ENCODE data around the gene ANAPC1. TPM values are rescaled to one million over a fixed set of nuclear protein-coding genes. Genes with fewer than 3 reads are reported as not detected.

Gene ANAPC1
- 27.8 TPM for polyA plus RNA-seq (2012; ENCODE audit: insufficient read depth, insufficient read length, low read depth)

- Histone ChIP-seq H3K4me3 (ENCODE audit: low read depth, low read length) (peak within 1 kb of the TSS; percentile 89), H3K27me3 (no peaks in the 10 kb centered on the region), H3K4me1 (no peaks in the 10 kb centered on the region), H3K36me3 (no peaks in the 10 kb centered on the region), H3K9me3 (no peaks in the 10 kb centered on the region)
- peak; percentile 86 for DNase-seq
- TF ChIP-seq CTCF (IDR thresholded peaks at IDR 0.05; ENCODE audit: low read depth, low read length): no peak
Observed at GRCh38 chr2:111883661-111884591, at the start of gene ANAPC1. Gene ANAPC1, minus strand, starts transcription at chr2:111884193. Its CDS starts 3,368 bp downstream, at chr2:111880825.

- DNase-seq: no peak
- no peaks in the 10 kb centered on the region for H3K27me3 ChIP-seq
- H3K36me3 ChIP-seq: no peaks in the 10 kb centered on the region
- no peaks in the 10 kb centered on the region for H3K4me1 ChIP-seq
- no peak overlapping the region for H3K4me3 ChIP-seq (ENCODE audit: low read depth, low read length)
- no peaks in the 10 kb centered on the region for H3K9me3 ChIP-seq
- no peak for TF ChIP-seq CTCF (IDR thresholded peaks at IDR 0.05; ENCODE audit: low read depth, low read length)
Observed at GRCh38 chr2:111932841-111933291, 48.9 kb upstream of the ANAPC1 start.

- no peaks in the 10 kb centered on the region for H3K9me3 ChIP-seq
- no peak for TF ChIP-seq CTCF (IDR thresholded peaks at IDR 0.05; ENCODE audit: low read depth, low read length)
- no peak for DNase-seq
Observed at GRCh38 chr2:111930875-111931274, 46.9 kb upstream of the ANAPC1 start.

GRCh38 chr2:111930409-111930808, 46.4 kb upstream of the ANAPC1 start:
- no peak for TF ChIP-seq CTCF (IDR thresholded peaks at IDR 0.05; ENCODE audit: low read depth, low read length)
- no peak for DNase-seq
- H3K9me3 ChIP-seq: no peaks in the 10 kb centered on the region
- no peaks in the 10 kb centered on the region for H3K27me3 ChIP-seq
- no peak overlapping the region for H3K4me3 ChIP-seq (ENCODE audit: low read depth, low read length)
- no peaks in the 10 kb centered on the region for H3K4me1 ChIP-seq
- no peaks in the 10 kb centered on the region for H3K36me3 ChIP-seq

More at GRCh38 chr2:111930875-111931274, 46.9 kb upstream of the ANAPC1 start:
- Histone ChIP-seq H3K4me1 (no peaks in the 10 kb centered on the region), H3K27me3 (no peaks in the 10 kb centered on the region), H3K36me3 (no peaks in the 10 kb centered on the region), H3K4me3 (ENCODE audit: low read depth, low read length) (no peak overlapping the region)

GRCh38 chr2:111927723-111928122, 43.7 kb upstream of the ANAPC1 start:
- no peak for DNase-seq

More at GRCh38 chr2:111927723-111928122, 43.7 kb upstream of the ANAPC1 start:
- no peak for TF ChIP-seq CTCF (IDR thresholded peaks at IDR 0.05; ENCODE audit: low read depth, low read length)
- H3K36me3 ChIP-seq: no peaks in the 10 kb centered on the region
- H3K4me1 ChIP-seq: no peaks in the 10 kb centered on the region
- no peaks in the 10 kb centered on the region for H3K9me3 ChIP-seq
- no peaks in the 10 kb centered on the region for H3K27me3 ChIP-seq
- H3K4me3 ChIP-seq (ENCODE audit: low read depth, low read length): no peak overlapping the region

Data from BE2C (cell line).